ENCODE data around the gene KRTAP13-3.

KRTAP13-3 gene

GRCh38 chr21:30444204-30444603, 18.5 kb upstream of the KRTAP13-3 start:
- H3K27me3 Mint-ChIP-seq (ENCODE audit: low read depth), result no peaks in the 10 kb centered on the region
- TF ChIP-seq CTCF (IDR thresholded peaks at IDR 0.05; ENCODE audit: unreplicated experiment in 3 of 3), result no peak
- H3K27ac Mint-ChIP-seq, result no peak overlapping the region

GRCh38 chr21:30443226-30443625, 17.5 kb upstream of the KRTAP13-3 start:
- Mint-ChIP-seq H3K4me1 (no peaks in the 10 kb centered on the region), H3K27ac (no peak overlapping the region), H3K4me3 (no peak overlapping the region), H3K36me3 (ENCODE audit: low read depth) (no peaks in the 10 kb centered on the region), H3K9me3 (no peaks in the 10 kb centered on the region), H3K27me3 (ENCODE audit: low read depth) (no peaks in the 10 kb centered on the region)
- TF ChIP-seq CTCF (IDR thresholded peaks at IDR 0.05; ENCODE audit: unreplicated experiment in 3 of 3), result no peak

More at GRCh38 chr21:30444204-30444603, 18.5 kb upstream of the KRTAP13-3 start:
- H3K36me3 Mint-ChIP-seq (ENCODE audit: low read depth), result no peaks in the 10 kb centered on the region
- H3K4me1 Mint-ChIP-seq, result no peaks in the 10 kb centered on the region
- no peak overlapping the region for H3K4me3 Mint-ChIP-seq
- no peaks in the 10 kb centered on the region for H3K9me3 Mint-ChIP-seq

GRCh38 chr21:30439975-30440374, 14.2 kb upstream of the KRTAP13-3 start, which contains the start of gene KRTAP15-1:
TSS of gene KRTAP15-1 (plus strand) at chr21:30440275. CDS start at chr21:30440328, 53 bp downstream.
- no peak within 1 kb of the TSS for H3K27ac Mint-ChIP-seq
- no peak within 1 kb of the TSS for H3K4me3 Mint-ChIP-seq
- no peaks in the 10 kb centered on the region for H3K27me3 Mint-ChIP-seq (ENCODE audit: low read depth)
- H3K9me3 Mint-ChIP-seq, result no peaks in the 10 kb centered on the region
- H3K36me3 Mint-ChIP-seq (ENCODE audit: low read depth), result no peaks in the 10 kb centered on the region
- no peak for TF ChIP-seq CTCF (IDR thresholded peaks at IDR 0.05; ENCODE audit: unreplicated experiment in 3 of 3)
- no peaks in the 10 kb centered on the region for H3K4me1 Mint-ChIP-seq

- Mint-ChIP-seq H3K4me1 (no peaks in the 10 kb centered on the region), H3K36me3 (ENCODE audit: low read depth) (no peaks in the 10 kb centered on the region), H3K9me3 (no peaks in the 10 kb centered on the region), H3K27me3 (ENCODE audit: low read depth) (peaks cover 3% of the 10 kb centered on the region), H3K27ac (no peak overlapping the region), H3K4me3 (no peak overlapping the region)
- TF ChIP-seq CTCF (IDR thresholded peaks at IDR 0.05; ENCODE audit: unreplicated experiment in 3 of 3), result no peak
Observed at GRCh38 chr21:30437010-30437565, 11.4 kb upstream of the KRTAP13-3 start.

- H3K4me1 Mint-ChIP-seq, result no peaks in the 10 kb centered on the region
- no peak overlapping the region for H3K4me3 Mint-ChIP-seq
- peaks cover 3% of the 10 kb centered on the region for H3K27me3 Mint-ChIP-seq (ENCODE audit: low read depth)
- no peaks in the 10 kb centered on the region for H3K9me3 Mint-ChIP-seq
- peak; percentile 9 to 42 (median 36) for TF ChIP-seq CTCF (IDR thresholded peaks at IDR 0.05; ENCODE audit: unreplicated experiment in 3 of 3)
- H3K27ac Mint-ChIP-seq, result no peak overlapping the region
- no peaks in the 10 kb centered on the region for H3K36me3 Mint-ChIP-seq (ENCODE audit: low read depth)
Observed at GRCh38 chr21:30434033-30434631, 8.4 kb upstream of the KRTAP13-3 start.

- Mint-ChIP-seq H3K27ac (no peak within 1 kb of the TSS), H3K4me1 (no peaks in the 10 kb centered on the region), H3K36me3 (ENCODE audit: low read depth) (no peaks in the 10 kb centered on the region), H3K9me3 (no peaks in the 10 kb centered on the region), H3K4me3 (no peak within 1 kb of the TSS), H3K27me3 (ENCODE audit: low read depth) (peaks cover 3% of the 10 kb centered on the region)
- TF ChIP-seq CTCF (IDR thresholded peaks at IDR 0.05; ENCODE audit: unreplicated experiment in 3 of 3), result no peak
Observed at GRCh38 chr21:30430170-30430655, 4.5 kb upstream of the KRTAP13-3 start, which contains the start of gene KRTAP13-4. TSS of gene KRTAP13-4 (plus strand) at chr21:30430220. CDS start at chr21:30430276, 56 bp downstream.

Measured in nephron (organoid).